ENCODE results near the gene ZNF420.
"Not testable (repeated sequence)": the region's sequence is repeated elsewhere in the genome, so short reads cannot be mapped to it uniquely, and the experiment has no call there.

ZNF420 gene

GRCh38 chr19:37074819-37075362, 3.3 kb upstream of the ZNF420 start:
- no peak overlapping the region for H3K4me3 ChIP-seq (replicated peaks; ENCODE audit: low read depth, low read length)
- no peak for DNase-seq (ENCODE audit: low read depth)
- TF ChIP-seq CTCF (IDR thresholded peaks at IDR 0.05; ENCODE audit: low read length, missing control alignments) = no peak

DNA sequence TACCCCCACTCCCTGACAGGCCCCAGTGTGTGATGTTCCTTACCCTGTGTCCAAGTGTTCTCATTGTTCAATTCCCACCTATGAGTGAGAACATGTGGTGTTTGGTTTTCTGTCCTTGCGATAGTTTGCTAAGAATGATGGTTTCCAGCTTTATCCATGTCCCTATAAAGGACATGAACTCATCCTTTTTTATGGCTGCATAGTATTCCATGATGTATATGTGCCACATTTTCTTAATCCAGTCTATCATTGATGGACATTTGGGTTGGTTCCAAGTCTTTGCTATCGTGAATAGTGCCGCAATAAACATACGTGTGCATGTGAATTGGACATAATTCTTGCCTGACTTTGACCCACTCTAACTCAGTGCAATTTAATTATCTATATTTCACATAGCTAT, 1.7 kb upstream of the ZNF420 start:
- not testable (repeated sequence) for DNase-seq (ENCODE audit: low read depth); H3K4me3 ChIP-seq (replicated peaks; ENCODE audit: low read depth, low read length)

- H3K4me3 ChIP-seq (replicated peaks; ENCODE audit: low read depth, low read length) = peak overlapping the region; percentile 91
- no peak for TF ChIP-seq CTCF (IDR thresholded peaks at IDR 0.05; ENCODE audit: low read length, missing control alignments)
- no peak for DNase-seq (ENCODE audit: low read depth)
Measured at GRCh38 chr19:37077501-37077933, 716 bp upstream of the ZNF420 start.

GRCh38 chr19:37078717-37079032, 442 bp downstream of the ZNF420 start:
- H3K4me3 ChIP-seq (replicated peaks; ENCODE audit: low read depth, low read length) = peak overlapping the region; percentile 91
- no peak for DNase-seq (ENCODE audit: low read depth)
- TF ChIP-seq CTCF (IDR thresholded peaks at IDR 0.05; ENCODE audit: low read length, missing control alignments) = no peak

DNA sequence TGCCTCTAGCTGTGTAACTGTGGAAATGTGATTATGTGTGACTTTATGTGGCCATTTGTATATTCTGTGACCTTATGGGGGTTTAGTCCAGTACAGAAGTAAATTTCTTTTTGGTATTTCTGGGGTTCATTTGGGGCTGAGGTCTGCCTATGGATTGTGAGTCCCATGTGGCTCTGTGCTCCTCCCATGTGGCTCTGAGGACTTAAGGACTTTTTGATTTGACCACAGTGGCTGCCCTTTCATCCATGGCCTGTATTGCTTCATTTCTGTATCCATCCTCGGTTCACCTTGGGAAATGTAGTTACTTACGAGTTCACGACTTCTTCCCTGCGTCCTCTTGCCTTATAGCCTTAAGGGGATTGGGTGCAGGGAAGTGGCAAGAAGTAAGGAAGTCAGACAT, 1.0 kb downstream of the ZNF420 start:
- no peak for DNase-seq (ENCODE audit: low read depth)
- H3K4me3 ChIP-seq (replicated peaks; ENCODE audit: low read depth, low read length) = peak overlapping the region; percentile 91
- no peak for TF ChIP-seq CTCF (IDR thresholded peaks at IDR 0.05; ENCODE audit: low read length, missing control alignments)

DNA sequence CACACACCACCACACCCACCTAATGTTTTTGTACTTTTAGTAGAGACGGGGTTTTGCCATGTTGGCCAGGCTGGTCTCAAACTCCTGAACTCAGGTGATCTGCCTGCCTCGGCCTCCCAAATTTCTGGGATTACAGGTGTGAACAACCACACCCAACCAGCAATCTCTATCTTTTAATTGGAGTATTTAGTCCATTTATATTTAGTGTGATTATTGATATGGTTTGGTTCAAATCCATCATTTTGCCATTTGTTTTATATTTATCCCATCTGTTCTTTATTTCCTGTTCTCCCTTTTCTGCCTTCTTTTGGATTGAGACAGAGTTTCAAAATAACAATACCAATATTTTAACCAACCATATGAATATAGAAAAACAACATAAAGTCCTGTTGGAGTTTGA, 4.1 kb downstream of the ZNF420 start:
- H3K4me3 ChIP-seq (replicated peaks; ENCODE audit: low read depth, low read length) = no peak overlapping the region
- DNase-seq (ENCODE audit: low read depth) = no peak

DNA sequence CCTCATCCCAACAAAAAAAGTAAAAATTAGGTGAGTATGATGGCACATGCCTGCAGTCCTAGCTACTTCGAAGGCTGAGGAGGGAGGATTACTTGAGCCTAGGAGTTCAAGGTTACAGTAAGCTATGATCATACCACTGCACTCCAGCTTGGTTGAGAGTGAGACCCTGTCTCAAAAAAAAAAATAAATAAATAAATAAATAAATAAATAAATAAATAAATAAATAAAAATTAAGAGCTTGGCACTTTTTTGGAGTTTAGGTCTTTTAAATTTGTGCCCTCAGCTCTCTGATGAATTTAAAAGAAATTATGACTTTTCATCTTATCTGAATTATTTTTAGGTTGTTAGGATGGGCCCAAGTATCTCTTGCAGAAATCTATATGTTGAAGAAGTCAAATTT, 8.9 kb downstream of the ZNF420 start:
- no peak for DNase-seq (ENCODE audit: low read depth)
- H3K4me3 ChIP-seq (replicated peaks; ENCODE audit: low read depth, low read length) = no peak overlapping the region
- no peak for TF ChIP-seq CTCF (IDR thresholded peaks at IDR 0.05; ENCODE audit: low read length, missing control alignments)

More for the DNA sequence above, 4.1 kb downstream of the ZNF420 start:
- TF ChIP-seq CTCF (IDR thresholded peaks at IDR 0.05; ENCODE audit: low read length, missing control alignments) = no peak
